Measurements from ENCODE around the gene TTLL10. TPM values are rescaled to one million over a fixed set of nuclear protein-coding genes. Genes with fewer than 3 reads are reported as not detected.

Gene TTLL10
- total RNA-seq, 4 donors from 2014 or later = 0.19 to 0.44 TPM; not detected in 2

GRCh38 chr1:1241588-1242219, 68.0 kb downstream of the TTLL10 start:
- DNase-seq = no peak
- no peak for TF ChIP-seq CTCF (IDR thresholded peaks at IDR 0.05)
- TF ChIP-seq POLR2A (IDR thresholded peaks at IDR 0.05) = no peak
- 70% methylated on average over 2 of the region's 26 CpGs; no CpG with 5 or more reads in 1 of the 2 donors for WGBS, 2 donors

GRCh38 chr1:1242461-1243265, 69.0 kb downstream of the TTLL10 start:
- Histone ChIP-seq H3K4me3 (no peak overlapping the region), H3K36me3 (no peaks in the 10 kb centered on the region), H3K27me3 (peaks cover 0 to 75% (median 22%) of the 10 kb centered on the region in 4 donors), H3K4me1 (peaks cover 13 to 53% (median 25%) of the 10 kb centered on the region in 3 donors), H3K27ac (no peak overlapping the region), H3K9me3 (no peaks in the 10 kb centered on the region)
- intact Hi-C loops (cut with DNase I) = loop anchor here (10.0 kb wide), 1 partner anchor 118 kb away; no protein-coding TSS in a partner anchor
- WGBS, 2 donors = 40 to 100% methylated on average over 1 of the region's 41 CpGs
- DNase-seq = no peak
- TF ChIP-seq POLR2A (IDR thresholded peaks at IDR 0.05) (no peak), CTCF (IDR thresholded peaks at IDR 0.05) (no peak)

More at GRCh38 chr1:1241588-1242219, 68.0 kb downstream of the TTLL10 start:
- Histone ChIP-seq H3K27ac (no peak overlapping the region), H3K36me3 (no peaks in the 10 kb centered on the region), H3K27me3 (peaks cover 0 to 75% (median 19%) of the 10 kb centered on the region in 4 donors), H3K9me3 (no peaks in the 10 kb centered on the region), H3K4me1 (peaks cover 13 to 55% (median 32%) of the 10 kb centered on the region in 3 donors), H3K4me3 (no peak overlapping the region)
- intact Hi-C loops (cut with DNase I) = loop anchor here (10.0 kb wide), 1 partner anchor 117 kb away; no protein-coding TSS in a partner anchor

- peaks cover 13 to 47% (median 19%) of the 10 kb centered on the region in 3 donors for H3K4me1 ChIP-seq
- intact Hi-C loops (cut with DNase I) = loop anchor here (10.0 kb wide), 1 partner anchor 118 kb away; no protein-coding TSS in a partner anchor
These were observed 69.6 kb downstream of the TTLL10 start for GRCh38 chr1:1243266-1243660.

GRCh38 chr1:1243807-1244191, 70.1 kb downstream of the TTLL10 start:
- H3K27me3 ChIP-seq = peaks cover 0 to 70% (median 15%) of the 10 kb centered on the region in 4 donors
- no peak overlapping the region for H3K27ac ChIP-seq
- no peaks in the 10 kb centered on the region for H3K36me3 ChIP-seq
- no peaks in the 10 kb centered on the region for H3K9me3 ChIP-seq
- DNase-seq = no peak
- no peak overlapping the region for H3K4me3 ChIP-seq
- peaks cover 13 to 42% (median 14%) of the 10 kb centered on the region in 3 donors for H3K4me1 ChIP-seq
- WGBS, 2 donors = 20% methylated on average over 1 of the region's 23 CpGs; no CpG with 5 or more reads in 1 of the 2 donors
- intact Hi-C loops (cut with DNase I) = loop anchor here (10.0 kb wide), 1 partner anchor 119 kb away; no protein-coding TSS in a partner anchor
- TF ChIP-seq CTCF (IDR thresholded peaks at IDR 0.05) (no peak), POLR2A (IDR thresholded peaks at IDR 0.05) (no peak)

More at GRCh38 chr1:1243266-1243660, 69.6 kb downstream of the TTLL10 start:
- WGBS, 2 donors = 90% methylated on average over 2 of the region's 23 CpGs; no CpG with 5 or more reads in 1 of the 2 donors
- TF ChIP-seq POLR2A (IDR thresholded peaks at IDR 0.05) (no peak), CTCF (IDR thresholded peaks at IDR 0.05) (no peak)
- Histone ChIP-seq H3K4me3 (no peak overlapping the region), H3K9me3 (no peaks in the 10 kb centered on the region), H3K27me3 (peaks cover 0 to 75% (median 20%) of the 10 kb centered on the region in 4 donors), H3K27ac (no peak overlapping the region), H3K36me3 (no peaks in the 10 kb centered on the region)
- no peak for DNase-seq

All from esophagus squamous epithelium (tissue), 5 donors.